Kidney (tissue), 14 donors: ENCODE data around the gene IL23R. TPM values are rescaled to one million over a fixed set of nuclear protein-coding genes. Genes with fewer than 3 reads are reported as not detected.

ENCODE experiments used
- DNase-seq, 5 donors: peaks; one replicate each; pipeline ENCODE4 v3.0.0-alpha.2; 2013 to 2020
- FAIRE-seq: peaks from 2 replicates; lab custom pipeline; 2012; peaks lifted over from hg19 to GRCh38; lab: Jason Lieb, UNC
- H3K27ac ChIP-seq, 2 donors: one replicate each; pipeline ENCODE4 v1.7.0; 2013; ENCODE audit warnings: low read depth in 2 of 2, low read length in 2 of 2, inconsistent platforms in 1 of 2
- H3K27me3 ChIP-seq: one replicate; pipeline ENCODE4 v1.7.1; 2013; ENCODE audit warnings: low read length, inconsistent platforms; ENCODE audit not compliant: control insufficient read depth, insufficient read depth
- H3K36me3 ChIP-seq, 3 donors: one replicate each; pipeline versions ENCODE4 v1.7.0 to v1.7.1; 2013; ENCODE audit warnings: low read length in 3 of 3, control low read depth in 1 of 3, inconsistent platforms in 1 of 3; ENCODE audit not compliant: insufficient read depth in 3 of 3, control insufficient read depth in 2 of 3
- H3K4me1 ChIP-seq, 3 donors: one replicate each; pipeline versions ENCODE4 v1.7.0 to v1.7.1; 2013; ENCODE audit warnings: low read length in 3 of 3, inconsistent platforms in 1 of 3, low read depth in 1 of 3; ENCODE audit not compliant: control insufficient read depth in 2 of 3, insufficient read depth in 2 of 3
- H3K4me3 ChIP-seq, 3 donors: one replicate each; pipeline versions ENCODE4 v1.7.0 to v1.8.1; 2013; ENCODE audit warnings: low read length in 3 of 3, control low read depth in 1 of 3, inconsistent platforms in 1 of 3
- H3K9ac ChIP-seq, 3 donors: one replicate each; pipeline versions ENCODE4 v1.7.0 to v1.7.1; 2013; ENCODE audit warnings: low read length in 3 of 3, control low read depth in 1 of 3, inconsistent platforms in 1 of 3
- H3K9me3 ChIP-seq, 3 donors: one replicate each; pipeline versions ENCODE4 v1.7.0 to v1.7.1; 2013; ENCODE audit warnings: low read length in 3 of 3, control low read depth in 1 of 3, inconsistent platforms in 1 of 3; ENCODE audit not compliant: control insufficient read depth in 2 of 3, insufficient read depth in 1 of 3
- intact Hi-C: fragments of 100-400 bp; cut with DNase I; formaldehyde crosslinking; loops from one replicate; pipeline ENCODE4 v1.11.1; 2022
- polyA plus RNA-seq: library from polyadenylated mRNA; stranded (reverse); fragments of 350-450 nt; fragmentation: Illumina TruSeq; extraction: RNeasy Lipid Tissue Mini Kit (QIAGEN cat#74804); gene quantifications from one replicate; pipeline ENCODE4 v1.2.3, GENCODE V29; 2014; ENCODE audit warnings: low read depth, low replicate concordance; ENCODE audit not compliant: insufficient read depth
- total RNA-seq: library from RNA; stranded (reverse); fragmentation: NEBNext Ultra II Directional; extraction: Animal tissue kit (Norgen Biotek cat#: 25700); gene quantifications from one replicate; pipeline ENCODE4 v1.2.1, GENCODE V29; 2021
- TF ChIP-seq, protein P1 (sequence below): IDR thresholded peaks from 3 replicates; pipeline ENCODE4 v1.5.1; 2012; ENCODE audit warnings: mild to moderate bottlenecking, moderate library complexity, borderline replicate concordance; ENCODE audit not compliant: insufficient read depth; ENCODE audit errors: extremely low read depth
- donor health status: control.
- donor health status: control.
- donor health status: control.
- donor health status: control.
- donor health status: control.
- donor health status: DM: yes; HTN: yes; CAD: no.
- donor health status: Normal renal cell carcinoma (clear cell type).

Gene IL23R
- total and polyA plus RNA-seq, 2 donors from 2014 or later: 0.19 TPM; not detected in 1

DNA sequence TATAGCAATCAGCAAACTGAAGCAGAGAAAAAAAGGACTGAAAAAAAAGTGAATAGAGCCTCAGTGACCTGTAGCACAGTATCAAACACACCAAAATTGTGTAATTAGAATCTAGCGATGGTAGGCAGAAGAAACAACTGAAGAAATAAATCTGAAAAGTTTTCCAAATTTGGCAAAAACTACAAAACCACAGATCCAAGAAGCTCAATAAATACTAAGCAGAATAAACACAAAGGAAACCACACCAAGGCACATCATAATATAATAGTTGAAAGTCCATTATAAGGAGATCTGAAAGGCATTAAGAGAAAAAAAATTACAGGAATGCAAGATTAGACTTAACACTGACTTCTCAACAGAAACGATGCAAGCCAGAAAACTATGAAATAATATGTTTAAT, 134.3 kb downstream of the IL23R start:
- no peaks in the 10 kb centered on the region for H3K36me3 ChIP-seq
- H3K4me1 ChIP-seq: no peaks in the 10 kb centered on the region
- H3K27me3 ChIP-seq: no peaks in the 10 kb centered on the region
- H3K9me3 ChIP-seq: no peaks in the 10 kb centered on the region
- no peak overlapping the region for H3K4me3 ChIP-seq
- FAIRE-seq (no peak), DNase-seq (no peak)
- no peak overlapping the region for H3K27ac ChIP-seq
- intact Hi-C loops: no loop called here
- H3K9ac ChIP-seq: no peak overlapping the region
- TF ChIP-seq, protein P1, sequence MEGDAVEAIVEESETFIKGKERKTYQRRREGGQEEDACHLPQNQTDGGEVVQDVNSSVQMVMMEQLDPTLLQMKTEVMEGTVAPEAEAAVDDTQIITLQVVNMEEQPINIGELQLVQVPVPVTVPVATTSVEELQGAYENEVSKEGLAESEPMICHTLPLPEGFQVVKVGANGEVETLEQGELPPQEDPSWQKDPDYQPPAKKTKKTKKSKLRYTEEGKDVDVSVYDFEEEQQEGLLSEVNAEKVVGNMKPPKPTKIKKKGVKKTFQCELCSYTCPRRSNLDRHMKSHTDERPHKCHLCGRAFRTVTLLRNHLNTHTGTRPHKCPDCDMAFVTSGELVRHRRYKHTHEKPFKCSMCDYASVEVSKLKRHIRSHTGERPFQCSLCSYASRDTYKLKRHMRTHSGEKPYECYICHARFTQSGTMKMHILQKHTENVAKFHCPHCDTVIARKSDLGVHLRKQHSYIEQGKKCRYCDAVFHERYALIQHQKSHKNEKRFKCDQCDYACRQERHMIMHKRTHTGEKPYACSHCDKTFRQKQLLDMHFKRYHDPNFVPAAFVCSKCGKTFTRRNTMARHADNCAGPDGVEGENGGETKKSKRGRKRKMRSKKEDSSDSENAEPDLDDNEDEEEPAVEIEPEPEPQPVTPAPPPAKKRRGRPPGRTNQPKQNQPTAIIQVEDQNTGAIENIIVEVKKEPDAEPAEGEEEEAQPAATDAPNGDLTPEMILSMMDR: no peak

- Histone ChIP-seq H3K4me1 (no peaks in the 10 kb centered on the region), H3K9me3 (no peaks in the 10 kb centered on the region), H3K27me3 (peaks cover 2% of the 10 kb centered on the region), H3K27ac (no peak overlapping the region), H3K4me3 (no peak overlapping the region), H3K36me3 (no peaks in the 10 kb centered on the region), H3K9ac (no peak overlapping the region)
- intact Hi-C loops: no loop called here
- DNase-seq: no peak
- FAIRE-seq: no peak
- TF ChIP-seq, protein P1: no peak
These were observed 137.8 kb downstream of the IL23R start for GRCh38 chr1:67304023-67304422.

DNA sequence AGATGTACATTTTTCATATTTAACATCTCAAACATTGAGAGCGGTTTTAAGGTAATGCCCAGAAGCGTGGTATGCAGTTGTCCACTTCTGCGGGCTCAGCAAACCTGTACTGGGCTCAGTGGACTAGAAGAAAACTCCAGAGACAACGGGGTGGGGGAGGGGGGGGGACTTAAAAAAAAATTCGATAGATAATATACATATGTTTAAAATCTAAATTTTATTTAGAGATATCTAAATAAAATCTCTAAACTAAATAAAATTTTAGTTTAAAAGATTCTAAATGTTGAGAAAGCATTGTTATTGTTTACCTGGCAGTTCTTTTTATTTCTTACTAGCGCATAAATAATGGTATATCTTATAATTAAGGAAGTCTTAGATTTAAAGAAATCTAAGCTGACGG, 140.3 kb downstream of the IL23R start:
- FAIRE-seq: no peak
- H3K4me3 ChIP-seq: no peak overlapping the region
- TF ChIP-seq, protein P1: no peak
- intact Hi-C loops: no loop called here
- H3K36me3 ChIP-seq: no peaks in the 10 kb centered on the region
- H3K9me3 ChIP-seq: no peaks in the 10 kb centered on the region
- H3K4me1 ChIP-seq: no peaks in the 10 kb centered on the region
- no peak overlapping the region for H3K9ac ChIP-seq
- no peak for DNase-seq
- H3K27me3 ChIP-seq: peaks cover 2% of the 10 kb centered on the region
- no peak overlapping the region for H3K27ac ChIP-seq
